Duodenal mucosa (tissue), 2 donors: Measurements from ENCODE around the gene TMEM178B.

Experiments
- H3K27ac ChIP-seq: one replicate; pipeline ENCODE4 v1.7.0; 2013; ENCODE audit warnings: low read depth, low read length
- H3K27me3 ChIP-seq, 2 donors: one replicate each; pipeline ENCODE4 v1.7.0; 2013; ENCODE audit warnings: low read length in 2 of 2, control low read depth in 1 of 2; ENCODE audit not compliant: insufficient read depth in 2 of 2, control insufficient read depth in 1 of 2
- H3K36me3 ChIP-seq, 2 donors: one replicate each; pipeline ENCODE4 v1.7.0; 2013; ENCODE audit warnings: low read length in 2 of 2, control low read depth in 1 of 2; ENCODE audit not compliant: insufficient read depth in 2 of 2, control insufficient read depth in 1 of 2
- H3K4me1 ChIP-seq, 2 donors: one replicate each; pipeline ENCODE4 v1.7.0; 2013; ENCODE audit warnings: low read length in 2 of 2, control low read depth in 1 of 2; ENCODE audit not compliant: insufficient read depth in 2 of 2, control insufficient read depth in 1 of 2
- H3K4me3 ChIP-seq, 2 donors: one replicate each; pipeline ENCODE4 v1.7.0; 2013; ENCODE audit warnings: low read length in 2 of 2, low read depth in 1 of 2
- H3K9ac ChIP-seq, 2 donors: one replicate each; pipeline ENCODE4 v1.7.0; 2013; ENCODE audit warnings: low read length in 2 of 2, low read depth in 1 of 2
- H3K9me3 ChIP-seq, 2 donors: one replicate each; pipeline ENCODE4 v1.7.0; 2013; ENCODE audit warnings: low read length in 2 of 2, control low read depth in 1 of 2; ENCODE audit not compliant: control insufficient read depth in 1 of 2

The TMEM178B gene

DNA sequence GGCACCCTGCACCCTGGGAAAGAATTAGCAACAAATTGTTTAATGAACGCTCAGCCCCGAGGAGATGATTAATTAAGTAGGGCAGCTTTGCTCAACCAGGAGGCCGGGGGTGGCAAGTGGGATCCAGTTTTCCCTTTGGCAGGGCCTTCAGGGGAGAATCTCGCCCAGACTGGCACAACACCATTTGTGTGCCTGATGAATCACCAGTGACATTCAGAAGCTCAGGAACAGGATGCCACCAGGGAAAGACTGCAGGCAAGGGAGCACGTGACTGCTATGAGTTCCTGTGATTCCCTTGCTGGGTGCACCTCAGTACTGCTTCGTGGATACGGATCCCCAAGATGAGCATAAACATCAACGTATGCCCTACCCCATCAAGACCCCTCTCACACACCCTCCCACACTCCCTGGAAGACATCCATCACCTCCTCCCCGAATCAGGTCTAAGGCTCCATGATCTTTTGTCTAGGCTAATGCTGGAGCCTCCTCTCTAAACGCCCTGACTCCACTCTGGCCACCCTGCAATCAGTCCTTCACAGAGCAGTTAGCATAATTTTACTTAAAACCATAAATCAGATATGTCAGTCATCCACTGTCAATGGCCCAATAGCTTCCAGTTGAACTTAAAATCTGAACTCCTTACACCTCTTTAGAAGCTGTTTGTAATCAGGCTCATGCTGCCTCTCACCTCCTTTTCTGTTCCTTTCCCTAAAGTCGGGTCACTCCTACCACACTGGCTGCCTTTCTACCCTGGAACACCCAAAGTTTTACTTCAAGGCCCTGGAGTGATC lies 368.2 kb downstream of the TMEM178B start:
- H3K4me3 ChIP-seq: no peak overlapping the region
- no peak overlapping the region for H3K9ac ChIP-seq
- no peaks in the 10 kb centered on the region for H3K9me3 ChIP-seq
- H3K36me3 ChIP-seq: no peaks in the 10 kb centered on the region
- no peaks in the 10 kb centered on the region for H3K27me3 ChIP-seq
- H3K27ac ChIP-seq: no peak overlapping the region
- H3K4me1 ChIP-seq: no peaks in the 10 kb centered on the region

DNA sequence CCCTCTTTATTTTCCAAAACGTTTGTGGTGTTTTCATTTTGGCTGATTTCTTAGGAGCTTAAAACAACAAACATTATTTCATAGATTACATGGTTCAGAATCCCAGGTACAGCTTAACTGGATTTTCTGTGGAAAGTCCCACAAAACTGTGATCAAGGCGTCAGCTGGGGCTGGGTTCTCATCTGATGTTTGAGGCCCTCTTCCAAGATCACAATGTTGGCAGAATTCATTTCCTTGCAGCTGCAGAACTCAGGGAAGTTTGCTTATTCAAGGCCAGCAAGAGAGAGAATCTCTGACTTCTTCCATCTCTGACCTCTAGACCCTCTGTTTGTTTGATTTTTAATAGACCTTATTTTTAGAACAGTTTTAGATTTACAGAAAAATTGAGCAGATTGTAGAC lies 368.9 kb downstream of the TMEM178B start:
- H3K9me3 ChIP-seq: no peaks in the 10 kb centered on the region
- no peak overlapping the region for H3K27ac ChIP-seq
- no peak overlapping the region for H3K4me3 ChIP-seq
- H3K4me1 ChIP-seq: no peaks in the 10 kb centered on the region
- H3K27me3 ChIP-seq: no peaks in the 10 kb centered on the region
- no peaks in the 10 kb centered on the region for H3K36me3 ChIP-seq
- no peak overlapping the region for H3K9ac ChIP-seq

DNA sequence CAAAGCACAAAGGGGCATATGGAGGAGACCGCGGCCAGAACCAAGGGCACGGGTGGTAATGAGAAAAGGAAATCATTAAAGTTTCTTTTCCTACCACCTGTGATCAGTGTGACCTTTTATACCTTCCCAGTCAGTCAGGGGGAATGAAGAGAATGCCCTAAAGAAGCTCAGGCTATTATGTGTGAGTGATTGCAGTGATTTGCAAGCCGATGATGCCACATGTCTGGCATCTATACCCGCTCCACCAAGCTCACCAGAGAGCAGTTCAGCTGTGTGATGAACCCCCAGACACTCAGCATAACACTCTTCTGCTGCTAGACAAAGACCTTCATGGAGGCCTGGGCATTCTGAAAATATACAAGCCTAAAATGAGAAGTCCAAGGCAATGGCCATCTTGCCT lies 371.1 kb downstream of the TMEM178B start:
- Histone ChIP-seq H3K9ac (no peak overlapping the region), H3K27me3 (no peaks in the 10 kb centered on the region)

DNA sequence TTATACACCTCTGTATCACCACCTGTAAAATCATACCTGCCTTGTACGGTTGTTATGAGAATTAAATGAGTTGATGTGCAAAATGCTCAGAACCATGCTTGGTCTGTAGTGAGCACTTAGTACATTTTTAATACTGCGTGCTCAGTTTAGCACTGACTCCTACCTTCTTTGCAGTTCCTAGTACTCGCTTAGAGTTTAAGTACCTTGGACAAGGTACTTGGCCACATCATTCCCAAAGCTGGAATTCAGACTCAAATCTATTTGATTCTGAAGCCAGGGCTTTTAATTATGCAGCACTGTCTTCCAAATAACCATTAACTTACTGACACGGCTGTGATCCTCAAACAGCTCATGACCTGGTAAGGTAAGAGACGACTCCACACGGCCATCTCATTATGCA lies 377.4 kb downstream of the TMEM178B start:
- Histone ChIP-seq H3K4me3 (no peak overlapping the region), H3K27me3 (no peaks in the 10 kb centered on the region), H3K9ac (no peak overlapping the region), H3K27ac (no peak overlapping the region), H3K36me3 (no peaks in the 10 kb centered on the region), H3K4me1 (no peaks in the 10 kb centered on the region), H3K9me3 (no peaks in the 10 kb centered on the region)

More for the DNA sequence above, 371.1 kb downstream of the TMEM178B start:
- Histone ChIP-seq H3K4me1 (no peaks in the 10 kb centered on the region), H3K36me3 (no peaks in the 10 kb centered on the region), H3K4me3 (no peak overlapping the region), H3K9me3 (no peaks in the 10 kb centered on the region), H3K27ac (no peak overlapping the region)

DNA sequence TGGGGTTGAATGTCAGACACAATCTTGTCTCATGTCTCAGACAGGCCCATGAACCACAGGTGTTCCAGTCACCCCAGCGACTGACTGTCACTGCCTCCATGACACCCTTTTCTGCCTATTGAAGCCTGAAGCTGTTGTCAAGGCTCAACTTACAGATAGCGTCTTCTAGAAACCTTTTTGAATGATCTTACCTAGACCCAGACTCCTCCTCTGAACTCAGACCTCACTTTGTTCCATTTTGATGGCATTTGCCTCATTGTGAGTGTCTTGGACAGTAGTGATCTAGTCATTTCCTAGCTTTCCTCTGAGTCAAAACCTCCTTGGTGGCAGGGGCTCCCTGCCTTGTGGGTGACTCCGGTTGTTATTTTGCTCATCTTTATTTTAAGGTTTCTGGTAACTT lies 379.0 kb downstream of the TMEM178B start:
- no peaks in the 10 kb centered on the region for H3K36me3 ChIP-seq
- H3K9ac ChIP-seq: no peak overlapping the region
- H3K27ac ChIP-seq: no peak overlapping the region

DNA sequence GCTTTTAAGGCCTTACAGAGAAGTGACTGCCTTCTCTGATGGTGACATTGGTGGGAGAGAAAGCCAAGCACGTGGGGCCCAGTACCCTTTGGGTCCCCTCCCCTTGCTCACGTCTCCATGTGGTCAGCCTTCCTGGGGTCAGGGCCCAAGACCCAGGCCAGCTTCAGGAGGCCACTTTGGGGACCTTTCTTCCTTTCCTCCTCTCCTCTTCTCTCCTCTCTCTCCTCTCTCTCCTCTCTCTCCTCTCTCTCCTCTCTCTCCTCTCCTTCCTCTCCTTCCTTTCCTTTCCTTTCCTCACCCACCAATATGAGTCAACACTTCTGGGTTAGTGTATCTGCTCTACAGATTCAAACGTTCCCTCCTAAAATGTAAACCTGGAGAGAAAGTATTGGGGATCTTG lies 380.5 kb downstream of the TMEM178B start:
- Histone ChIP-seq H3K27ac (no peak overlapping the region), H3K9me3 (no peaks in the 10 kb centered on the region), H3K36me3 (no peaks in the 10 kb centered on the region), H3K4me1 (no peaks in the 10 kb centered on the region), H3K27me3 (no peaks in the 10 kb centered on the region), H3K9ac (no peak overlapping the region), H3K4me3 (no peak overlapping the region)

More for the DNA sequence above, 379.0 kb downstream of the TMEM178B start:
- Histone ChIP-seq H3K9me3 (no peaks in the 10 kb centered on the region), H3K4me3 (no peak overlapping the region), H3K27me3 (no peaks in the 10 kb centered on the region), H3K4me1 (no peaks in the 10 kb centered on the region)

DNA sequence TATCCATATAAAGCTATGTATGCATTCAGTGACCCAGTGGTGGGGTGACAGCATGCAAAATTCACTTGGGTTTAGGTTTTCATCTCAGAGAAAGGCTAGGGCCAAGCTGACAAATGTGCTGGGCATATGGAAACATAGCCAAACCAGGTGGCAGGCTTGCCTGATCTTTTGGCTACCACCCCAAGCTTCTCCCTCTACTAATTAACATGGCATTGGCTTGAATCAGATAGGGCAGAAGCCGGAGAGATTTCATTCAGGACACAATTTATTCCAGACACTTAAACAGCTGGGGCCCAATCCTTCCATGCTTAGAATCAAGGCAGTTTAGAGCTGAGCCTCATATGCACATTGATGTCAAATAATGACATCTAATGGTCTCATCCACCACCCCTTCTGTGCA lies 381.9 kb downstream of the TMEM178B start:
- H3K4me1 ChIP-seq: no peaks in the 10 kb centered on the region
- no peaks in the 10 kb centered on the region for H3K36me3 ChIP-seq
- H3K27me3 ChIP-seq: no peaks in the 10 kb centered on the region
- no peak overlapping the region for H3K27ac ChIP-seq
- no peak overlapping the region for H3K9ac ChIP-seq
- no peaks in the 10 kb centered on the region for H3K9me3 ChIP-seq
- no peak overlapping the region for H3K4me3 ChIP-seq

DNA sequence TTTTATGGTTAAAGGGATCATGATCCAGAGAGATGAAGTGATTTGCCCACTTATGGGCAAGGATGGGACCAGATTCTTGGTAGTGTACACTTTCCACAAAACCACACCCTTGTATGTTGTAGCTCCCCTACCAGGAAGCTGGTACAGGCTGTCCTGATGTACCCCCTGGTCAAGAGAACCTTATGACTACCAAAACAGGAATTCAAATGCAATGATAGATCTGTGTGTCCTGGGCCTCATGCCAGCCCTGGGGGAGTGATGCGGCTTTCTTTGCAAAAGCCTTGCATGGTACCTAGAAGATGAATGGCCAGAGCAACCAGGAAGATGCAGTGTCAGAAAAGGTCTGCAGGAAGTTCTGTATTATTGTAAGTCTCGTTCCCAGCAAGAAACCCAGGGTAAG lies 382.4 kb downstream of the TMEM178B start:
- no peaks in the 10 kb centered on the region for H3K9me3 ChIP-seq
- no peaks in the 10 kb centered on the region for H3K27me3 ChIP-seq
- no peak overlapping the region for H3K4me3 ChIP-seq
- H3K4me1 ChIP-seq: no peaks in the 10 kb centered on the region
- H3K36me3 ChIP-seq: no peaks in the 10 kb centered on the region
- H3K27ac ChIP-seq: no peak overlapping the region
- H3K9ac ChIP-seq: no peak overlapping the region

DNA sequence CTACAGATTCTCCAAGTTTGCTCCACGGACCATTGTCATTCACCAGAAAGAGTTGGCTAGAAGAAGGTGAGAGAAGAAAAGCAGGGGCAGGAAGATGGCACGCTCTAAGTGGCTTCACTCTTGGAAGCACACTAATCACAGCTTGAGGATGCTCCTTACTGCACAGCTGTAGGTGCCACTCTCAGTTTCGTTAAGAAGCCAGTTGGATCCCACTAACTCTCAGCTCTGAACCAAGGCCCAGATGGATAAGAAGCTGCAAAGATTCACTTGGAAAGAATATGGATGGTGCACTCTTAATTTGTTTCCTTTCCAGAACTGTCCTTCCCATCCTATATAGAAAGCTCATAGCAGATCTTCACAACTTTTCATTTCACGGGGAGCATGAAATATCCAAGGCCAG lies 382.8 kb downstream of the TMEM178B start:
- no peaks in the 10 kb centered on the region for H3K27me3 ChIP-seq
- no peak overlapping the region for H3K9ac ChIP-seq
- H3K9me3 ChIP-seq: no peaks in the 10 kb centered on the region
- H3K4me1 ChIP-seq: no peaks in the 10 kb centered on the region
- no peaks in the 10 kb centered on the region for H3K36me3 ChIP-seq
- no peak overlapping the region for H3K4me3 ChIP-seq
- H3K27ac ChIP-seq: no peak overlapping the region

DNA sequence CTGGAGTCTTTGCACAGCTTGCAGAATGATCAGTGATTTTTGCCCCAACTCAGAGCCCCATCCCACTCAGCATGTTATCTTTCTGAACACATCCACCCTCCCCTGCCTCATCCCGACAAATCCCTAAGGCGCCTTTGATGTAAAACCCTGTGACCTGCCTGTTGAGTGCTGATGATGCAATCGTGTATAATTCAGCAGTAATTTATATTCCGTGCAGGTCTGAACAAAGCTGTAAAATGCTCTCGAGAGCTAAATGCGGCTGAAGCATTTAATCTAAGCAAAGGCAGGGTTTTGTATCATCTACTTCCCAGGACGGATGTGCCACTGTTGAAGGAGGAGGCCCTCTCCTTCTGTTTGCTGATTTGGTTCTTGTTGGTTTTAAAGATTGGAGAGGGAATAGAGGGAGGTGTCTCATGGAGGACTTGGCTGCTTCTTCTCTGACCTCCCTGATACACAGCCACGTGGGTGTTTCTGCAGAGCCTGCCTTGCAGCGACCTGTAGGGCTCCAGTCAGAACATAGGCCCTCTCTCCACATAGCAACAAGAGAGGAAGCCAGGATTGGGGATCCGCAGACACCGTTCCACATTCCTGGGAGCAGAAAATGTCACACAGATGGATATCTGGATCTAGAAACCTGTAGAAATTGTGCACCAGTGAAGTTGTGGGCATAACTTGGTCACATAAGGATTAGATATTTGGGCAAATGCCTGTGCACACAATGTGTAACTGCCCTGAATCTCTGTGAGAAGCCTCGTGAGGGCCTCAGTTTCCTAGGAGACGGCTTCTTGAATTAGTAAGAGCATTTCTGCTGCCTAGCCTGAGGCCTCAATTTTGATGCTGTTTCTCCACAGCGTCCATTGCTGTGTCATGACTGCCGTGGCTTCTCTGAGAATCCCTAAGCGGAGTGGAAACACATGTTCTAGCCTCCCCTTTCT lies 387.2 kb downstream of the TMEM178B start:
- Histone ChIP-seq H3K36me3 (no peaks in the 10 kb centered on the region), H3K4me3 (no peak overlapping the region), H3K27ac (no peak overlapping the region), H3K9ac (no peak overlapping the region), H3K9me3 (no peaks in the 10 kb centered on the region), H3K4me1 (peaks cover 0 to 4% of the 10 kb centered on the region in 2 donors), H3K27me3 (no peaks in the 10 kb centered on the region)
